HEK293 (cell line): ENCODE data around the gene ADORA2A.

Experiments
- CTCF ChIA-PET: fragments of 350-600 bp; formaldehyde crosslinking; extraction: SDS; loops from one replicate; lab custom pipeline; 2021; ENCODE audit warnings: antibody characterized with exemption; lab: Yijun Ruan, JAX
- POLR2A ChIA-PET: fragments of 300-600 bp; formaldehyde crosslinking; extraction: SDS; loops from one replicate; lab custom pipeline; 2020; ENCODE audit warnings: antibody characterized with exemption, inconsistent platforms; lab: Yijun Ruan, JAX
- H3K27ac ChIP-seq: fragments of 200-500 bp; sonication (Bioruptor generic); 2 replicates; pipeline ENCODE4 v1.5.1; 2014; ENCODE audit warnings: low read depth, low read length, control low read depth, inconsistent platforms; ENCODE audit errors: extremely low read depth
- H3K36me3 ChIP-seq, 2 experiments: fragments of 200-500 bp in 1 of 2; sonication (Bioruptor generic) in 1 of 2; 1 replicate in 1 of 2; 2 replicates in 1 of 2; pipeline ENCODE4 v1.5.1; 2014 to 2017; ENCODE audit warnings: inconsistent platforms in 2 of 2, low read length in 2 of 2; ENCODE audit not compliant: control insufficient read depth in 2 of 2, insufficient read depth in 1 of 2
- H3K4me1 ChIP-seq: fragments of 200-500 bp; sonication (Bioruptor generic); 2 replicates; pipeline ENCODE4 v1.5.1; 2014; ENCODE audit warnings: mild to moderate bottlenecking, low read length, inconsistent platforms; ENCODE audit not compliant: control insufficient read depth, insufficient read depth
- H3K4me3 ChIP-seq: 2 replicates; pipeline ENCODE4 v1.5.1; 2011; ENCODE audit warnings: low read depth, mild to moderate bottlenecking, control low read depth, low read length, moderate library complexity
- H3K9me3 ChIP-seq: fragments of 200-500 bp; sonication (Bioruptor generic); 2 replicates; pipeline ENCODE4 v1.5.1; 2014; ENCODE audit warnings: low read depth, low read length, inconsistent platforms; ENCODE audit not compliant: control insufficient read depth, insufficient read depth
- GLIS1 ChIP-seq: fragments of 450-650 bp; formaldehyde crosslinking; IDR thresholded peaks from 2 replicates; pipeline ENCODE4 v1.5.1; 2016; ENCODE audit warnings: missing biosample characterization, missing genetic modification characterization
- KLF9 ChIP-seq: fragments of 450-650 bp; formaldehyde crosslinking; IDR thresholded peaks from 2 replicates; pipeline ENCODE4 v1.5.1; 2016; ENCODE audit warnings: missing biosample characterization, missing genetic modification characterization, low read depth
- PATZ1 ChIP-seq: fragments of 450-650 bp; formaldehyde crosslinking; IDR thresholded peaks from 2 replicates; pipeline ENCODE4 v1.5.1; 2016; ENCODE audit warnings: missing biosample characterization, missing genetic modification characterization
- PRDM10 ChIP-seq: fragments of 450-650 bp; formaldehyde crosslinking; IDR thresholded peaks from 2 replicates; pipeline ENCODE4 v1.5.1; 2016; ENCODE audit warnings: missing biosample characterization, missing genetic modification characterization
- RBAK ChIP-seq: fragments of 450-650 bp; formaldehyde crosslinking; IDR thresholded peaks from 2 replicates; pipeline ENCODE4 v1.5.1; 2016; ENCODE audit warnings: missing biosample characterization, missing genetic modification characterization
- SETDB1 ChIP-seq: IDR thresholded peaks from one replicate; pipeline ENCODE4 v1.6.1; 2017; ENCODE audit warnings: mild to moderate bottlenecking, low read length, moderate library complexity, mixed read lengths; ENCODE audit not compliant: insufficient read length
- TSHZ1 ChIP-seq: fragments of 450-650 bp; formaldehyde crosslinking; IDR thresholded peaks from 2 replicates; pipeline ENCODE4 v1.5.1; 2016; ENCODE audit warnings: missing biosample characterization, missing genetic modification characterization, borderline replicate concordance
- WT1 ChIP-seq: fragments of 450-650 bp; formaldehyde crosslinking; IDR thresholded peaks from 2 replicates; pipeline ENCODE4 v1.5.1; 2016; ENCODE audit warnings: missing biosample characterization, missing genetic modification characterization
- ZBTB17 ChIP-seq: fragments of 450-650 bp; formaldehyde crosslinking; IDR thresholded peaks from 2 replicates; pipeline ENCODE4 v1.5.1; 2016; ENCODE audit warnings: missing biosample characterization, missing genetic modification characterization
- ZEB2 ChIP-seq: fragments of 450-650 bp; formaldehyde crosslinking; IDR thresholded peaks from 2 replicates; pipeline ENCODE4 v1.5.1; 2016; ENCODE audit warnings: missing biosample characterization, missing genetic modification characterization
- ZIC2 ChIP-seq: fragments of 450-650 bp; formaldehyde crosslinking; IDR thresholded peaks from 2 replicates; pipeline ENCODE4 v1.5.1; 2016; ENCODE audit warnings: missing biosample characterization, missing genetic modification characterization
- ZNF132 ChIP-seq: fragments of 450-650 bp; formaldehyde crosslinking; IDR thresholded peaks from 2 replicates; pipeline ENCODE4 v1.5.1; 2017; ENCODE audit warnings: missing biosample characterization, missing genetic modification characterization, borderline replicate concordance
- ZNF23 ChIP-seq: fragments of 450-650 bp; formaldehyde crosslinking; IDR thresholded peaks from 2 replicates; pipeline ENCODE4 v1.5.1; 2016; ENCODE audit warnings: missing biosample characterization, missing genetic modification characterization, borderline replicate concordance
- ZNF248 ChIP-seq: fragments of 450-650 bp; formaldehyde crosslinking; IDR thresholded peaks from 2 replicates; pipeline ENCODE4 v1.5.1; 2017; ENCODE audit warnings: missing biosample characterization, missing genetic modification characterization
- ZNF280D ChIP-seq: fragments of 450-650 bp; formaldehyde crosslinking; IDR thresholded peaks from 2 replicates; pipeline ENCODE4 v1.5.1; 2016; ENCODE audit warnings: missing biosample characterization, missing genetic modification characterization
- ZNF37A ChIP-seq: fragments of 450-650 bp; IDR thresholded peaks from 2 replicates; pipeline ENCODE4 v1.5.1; 2018; ENCODE audit warnings: missing biosample characterization, missing genetic modification characterization
- ZNF660 ChIP-seq: fragments of 450-650 bp; IDR thresholded peaks from 2 replicates; pipeline ENCODE4 v1.5.1; 2018; ENCODE audit warnings: missing biosample characterization, mild to moderate bottlenecking, missing genetic modification characterization
- ZNF76 ChIP-seq: fragments of 450-650 bp; formaldehyde crosslinking; IDR thresholded peaks from 2 replicates; pipeline ENCODE4; 2016; ENCODE audit warnings: low read depth, missing biosample characterization, missing genetic modification characterization, borderline replicate concordance
- ZNF791 ChIP-seq: fragments of 450-650 bp; formaldehyde crosslinking; IDR thresholded peaks from 2 replicates; pipeline ENCODE4 v1.5.1; 2016; ENCODE audit warnings: missing biosample characterization, missing genetic modification characterization

The ADORA2A gene

GRCh38 chr22:24437091-24437490 lies 9.7 kb downstream of the ADORA2A start:
- POLR2A ChIA-PET: no interaction called here

GRCh38 chr22:24437741-24438328 lies 10.4 kb downstream of the ADORA2A start:
- H3K27ac ChIP-seq: no peak overlapping the region
- no peaks in the 10 kb centered on the region for H3K9me3 ChIP-seq
- no peaks in the 10 kb centered on the region for H3K36me3 ChIP-seq
- H3K4me3 ChIP-seq: no peak overlapping the region
- no peaks in the 10 kb centered on the region for H3K4me1 ChIP-seq
- POLR2A ChIA-PET: interaction anchor here (0.9 kb wide), 1 partner anchor 117 kb away, joined by 9 read pairs; the partner anchor contains the start of gene GUCD1
- CTCF ChIA-PET: interaction anchor here (0.6 to 1.9 kb wide), 9 partner anchors 12 to 89 kb away, joined by 3 to 8 read pairs (median 3); no protein-coding TSS in a partner anchor
- TF ChIP-seq ZNF660 (peak; percentile 47; the same call in 1 of the 2 replicates), WT1 (tag by site-specific recombination) (no peak), ZIC2 (tag by site-specific recombination) (0 out of 2 replicates have a peak, but pooled peaks have one; percentile 16), SETDB1 (no peak)

More at GRCh38 chr22:24437091-24437490, 9.7 kb downstream of the ADORA2A start:
- no peak overlapping the region for H3K27ac ChIP-seq
- H3K4me1 ChIP-seq: no peaks in the 10 kb centered on the region
- CTCF ChIA-PET: interaction anchor here (0.5 to 1.2 kb wide), 2 partner anchors 65 to 67 kb away, joined by 3 to 6 read pairs; no protein-coding TSS in a partner anchor
- TF ChIP-seq ZNF76: no peak
- no peak for TF ChIP-seq GLIS1 (tag by site-specific recombination)
- TF ChIP-seq PATZ1 (tag by site-specific recombination): no peak
- TF ChIP-seq ZBTB17: no peak
- TF ChIP-seq ZNF23 (tag by site-specific recombination): no peak
- no peak for TF ChIP-seq ZNF248 (tag by site-specific recombination)
- no peak for TF ChIP-seq ZNF37A (tag by site-specific recombination)
- no peak for TF ChIP-seq RBAK
- TF ChIP-seq ZNF132 (tag by site-specific recombination): no peak
- H3K36me3 ChIP-seq: no peaks in the 10 kb centered on the region
- H3K4me3 ChIP-seq: no peak overlapping the region
- H3K9me3 ChIP-seq: no peaks in the 10 kb centered on the region

GRCh38 chr22:24440270-24440717 lies 12.9 kb downstream of the ADORA2A start:
- H3K27ac ChIP-seq: no peak overlapping the region
- H3K4me1 ChIP-seq: no peaks in the 10 kb centered on the region; the same call in 1 of the 2 replicates
- H3K4me3 ChIP-seq: no peak overlapping the region
- CTCF ChIA-PET: no interaction called here
- H3K36me3 ChIP-seq: no peaks in the 10 kb centered on the region
- POLR2A ChIA-PET: no interaction called here
- no peaks in the 10 kb centered on the region for H3K9me3 ChIP-seq
- TF ChIP-seq ZEB2 (tag by site-specific recombination): no peak
- TF ChIP-seq ZNF791 (tag by site-specific recombination): no peak
- no peak for TF ChIP-seq ZNF280D
- TF ChIP-seq PRDM10 (tag by site-specific recombination): no peak
- no peak for TF ChIP-seq KLF9 (tag by site-specific recombination)
- TF ChIP-seq TSHZ1 (tag by site-specific recombination): no peak
